ENCODE measurements around the gene PLA2G4B. TPM values are rescaled to one million over a fixed set of nuclear protein-coding genes. Genes with fewer than 3 reads are reported as not detected.

Gene PLA2G4B
- total RNA-seq, 1 experiment from 2014 or later: 11.0 TPM

- Mint-ChIP-seq H3K4me1 (no peaks in the 10 kb centered on the region), H3K27me3 (ENCODE audit: low read depth) (no peaks in the 10 kb centered on the region; the same call in 1 of the 2 replicates), H3K4me3 (no peak overlapping the region), H3K9me3 (no peaks in the 10 kb centered on the region), H3K36me3 (no peaks in the 10 kb centered on the region), H3K27ac (no peak overlapping the region)
- CTCF ChIA-PET: interaction anchor here (1.2 kb wide), 1 partner anchor 9 kb away, joined by 4 read pairs; no protein-coding TSS in a partner anchor
- TF ChIP-seq MYBL2 (CRISPR knock-in tag; IDR thresholded peaks at IDR 0.05) (no peak), ZNF671 (CRISPR knock-in tag; IDR thresholded peaks at IDR 0.05) (no peak), PRDM15 (CRISPR knock-in tag; IDR thresholded peaks at IDR 0.05) (no peak), EMX1 (CRISPR knock-in tag; IDR thresholded peaks at IDR 0.05) (no peak), FOXP4 (CRISPR knock-in tag; IDR thresholded peaks at IDR 0.05) (no peak), E2F4 (CRISPR knock-in tag; IDR thresholded peaks at IDR 0.05; ENCODE audit: borderline replicate concordance, low read depth) (no peak), SMAD3 (CRISPR knock-in tag; IDR thresholded peaks at IDR 0.05; ENCODE audit: borderline replicate concordance) (no peak), ZNF263 (CRISPR knock-in tag; IDR thresholded peaks at IDR 0.05; ENCODE audit: low read depth) (no peak), CREM (CRISPR knock-in tag; IDR thresholded peaks at IDR 0.05) (no peak), ZNF232 (CRISPR knock-in tag; IDR thresholded peaks at IDR 0.05) (no peak), STAT6 (CRISPR knock-in tag; conservative IDR thresholded peaks at IDR 0.05; ENCODE audit: low read depth) (no peak), ZMAT4 (CRISPR knock-in tag; IDR thresholded peaks at IDR 0.05) (no peak), ATF1 (CRISPR knock-in tag; IDR thresholded peaks at IDR 0.05) (no peak), NR2C2 (CRISPR knock-in tag; IDR thresholded peaks at IDR 0.05) (no peak), TEAD1 (CRISPR knock-in tag; IDR thresholded peaks at IDR 0.05) (no peak), IRF2 (CRISPR knock-in tag; IDR thresholded peaks at IDR 0.05; ENCODE audit: borderline replicate concordance, low read depth) (no peak), GRHL2 (CRISPR knock-in tag; IDR thresholded peaks at IDR 0.05; ENCODE audit: insufficient replicate concordance, severe bottlenecking) (no peak), ETV6 (CRISPR knock-in tag; IDR thresholded peaks at IDR 0.05) (no peak)
- no peak for DNase-seq (ENCODE audit: low spot score)
- no peak for ATAC-seq
- POLR2A ChIA-PET: no interaction called here
Measured at GRCh38 chr15:41873711-41874110, 35.1 kb downstream of the PLA2G4B start.
